ENCODE measurements around the gene TDRD15. TPM values are rescaled to one million over a fixed set of nuclear protein-coding genes. Genes with fewer than 3 reads are reported as not detected.

TDRD15 gene
- polyA plus RNA-seq, 1 donor (not counting 4 experiments of a cell fraction or from before 2014, with no cell fraction given), result not detected

- Histone ChIP-seq H2AFZ (ENCODE audit: control insufficient read depth, low read length) (no peak overlapping the region), H3K27me3 (ENCODE audit: control insufficient read depth, extremely low read depth, insufficient read depth, low read length) (no peaks in the 10 kb centered on the region), H3K9ac (ENCODE audit: control insufficient read depth, extremely low read depth, insufficient read depth, low read length) (no peak overlapping the region), H3K9me3 (ENCODE audit: control insufficient read depth, low read depth, low read length) (no peaks in the 10 kb centered on the region), H3K79me2 (ENCODE audit: control insufficient read depth, insufficient read depth, low read length) (no peaks in the 10 kb centered on the region), H3K4me3 (ENCODE audit: control insufficient read depth in 2 of 3, extremely low read depth in 1 of 3, insufficient read depth in 2 of 3, low read depth in 1 of 3, low read length in 3 of 3) (no peak overlapping the region), H3K27ac (ENCODE audit: control insufficient read depth, insufficient read depth, low read length) (no peak overlapping the region), H3K4me1 (ENCODE audit: control insufficient read depth, extremely low read depth, insufficient read depth, low read length) (no peaks in the 10 kb centered on the region), H3K4me2 (ENCODE audit: control insufficient read depth, extremely low read depth, insufficient read depth, low read depth, low read length) (no peak overlapping the region), H3K9me1 (ENCODE audit: control insufficient read depth, extremely low read depth, insufficient read depth, low read length) (no peaks in the 10 kb centered on the region), H4K20me1 (ENCODE audit: control insufficient read depth, extremely low read depth, insufficient read depth, low read length) (no peaks in the 10 kb centered on the region), H3K36me3 (ENCODE audit: control insufficient read depth in 2 of 2, extremely low read depth in 1 of 2, insufficient read depth in 2 of 2, low read length in 2 of 2) (no peaks in the 10 kb centered on the region)
- DNase-seq (ENCODE audit: low read depth, low spot score), result no peak
- no peak for FAIRE-seq
- dilution Hi-C loops (cut with MboI; ENCODE audit: extremely low pct_ligation_motif_present, low sequenced_read_pairs), result no loop called here
- TF ChIP-seq EZH2 (IDR thresholded peaks at IDR 0.05; ENCODE audit: low read length) (no peak), CTCF (optimal IDR thresholded peaks at IDR 0.05 in 1 of 3, IDR thresholded peaks at IDR 0.05 in 1 of 3, conservative IDR thresholded peaks at IDR 0.05 in 1 of 3; ENCODE audit: extremely low read depth in 1 of 3, insufficient read depth in 2 of 3, low read length in 3 of 3) (no peak)
Measured at GRCh38 chr2:21104030-21104660, 19.6 kb upstream of the TDRD15 start.

DNA sequence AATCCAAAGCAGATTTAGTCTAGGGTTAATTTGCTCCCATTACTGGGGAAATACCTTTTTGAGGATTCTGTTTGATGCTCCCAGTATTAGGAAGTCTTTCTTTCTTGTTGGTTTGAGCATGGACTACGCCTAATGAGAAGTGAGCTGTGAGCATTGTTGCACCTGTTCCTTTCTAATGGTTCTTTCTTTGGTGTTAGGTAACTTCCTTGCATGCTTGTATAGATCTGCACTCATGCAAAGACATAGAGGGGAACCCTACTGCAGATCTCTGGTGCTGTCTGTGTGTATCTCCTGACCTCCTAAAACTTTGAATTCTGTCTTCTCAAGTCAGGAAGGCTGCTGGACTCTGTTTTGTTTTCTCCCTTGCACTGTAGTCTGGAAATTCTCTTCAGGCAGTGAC, 12.8 kb upstream of the TDRD15 start:
- Histone ChIP-seq H3K4me2 (ENCODE audit: control insufficient read depth, extremely low read depth, insufficient read depth, low read depth, low read length) (no peak overlapping the region), H3K9me3 (ENCODE audit: control insufficient read depth, low read depth, low read length) (no peaks in the 10 kb centered on the region), H3K9me1 (ENCODE audit: control insufficient read depth, extremely low read depth, insufficient read depth, low read length) (no peaks in the 10 kb centered on the region), H3K36me3 (ENCODE audit: control insufficient read depth in 2 of 2, extremely low read depth in 1 of 2, insufficient read depth in 2 of 2, low read length in 2 of 2) (no peaks in the 10 kb centered on the region), H3K27me3 (ENCODE audit: control insufficient read depth, extremely low read depth, insufficient read depth, low read length) (no peaks in the 10 kb centered on the region), H3K4me3 (ENCODE audit: control insufficient read depth in 2 of 3, extremely low read depth in 1 of 3, insufficient read depth in 2 of 3, low read depth in 1 of 3, low read length in 3 of 3) (no peak overlapping the region), H4K20me1 (ENCODE audit: control insufficient read depth, extremely low read depth, insufficient read depth, low read length) (no peaks in the 10 kb centered on the region), H3K9ac (ENCODE audit: control insufficient read depth, extremely low read depth, insufficient read depth, low read length) (no peak overlapping the region), H3K79me2 (ENCODE audit: control insufficient read depth, insufficient read depth, low read length) (no peaks in the 10 kb centered on the region), H2AFZ (ENCODE audit: control insufficient read depth, low read length) (no peak overlapping the region), H3K27ac (ENCODE audit: control insufficient read depth, insufficient read depth, low read length) (no peak overlapping the region), H3K4me1 (ENCODE audit: control insufficient read depth, extremely low read depth, insufficient read depth, low read length) (no peaks in the 10 kb centered on the region)
- FAIRE-seq, result no peak
- TF ChIP-seq CTCF (optimal IDR thresholded peaks at IDR 0.05 in 1 of 3, IDR thresholded peaks at IDR 0.05 in 1 of 3, conservative IDR thresholded peaks at IDR 0.05 in 1 of 3; ENCODE audit: extremely low read depth in 1 of 3, insufficient read depth in 2 of 3, low read length in 3 of 3) (no peak), EZH2 (IDR thresholded peaks at IDR 0.05; ENCODE audit: low read length) (no peak)
- no peak for DNase-seq (ENCODE audit: low read depth, low spot score)
- dilution Hi-C loops (cut with MboI; ENCODE audit: extremely low pct_ligation_motif_present, low sequenced_read_pairs), result no loop called here

Data from keratinocyte (primary cell).